Endodermal cell (in vitro differentiated cells): ENCODE data around the gene TAGAP. TPM values are rescaled to one million over a fixed set of nuclear protein-coding genes. Genes with fewer than 3 reads are reported as not detected.

Experiments
- DNase-seq: peaks from one replicate; pipeline ENCODE4 v3.0.0-alpha.2; 2017
- H3K27ac ChIP-seq: 2 replicates; pipeline ENCODE4 v1.5.1; 2013; ENCODE audit warnings: mild to moderate bottlenecking, low read depth, low read length, moderate library complexity
- H3K27me3 ChIP-seq: 2 replicates; pipeline ENCODE4 v1.6.1; 2013; ENCODE audit warnings: mild to moderate bottlenecking, low read length, moderate library complexity; ENCODE audit not compliant: insufficient read depth, control insufficient read depth, poor library complexity, severe bottlenecking
- H3K36me3 ChIP-seq: 2 replicates; pipeline ENCODE4 v1.7.0; 2013; ENCODE audit warnings: mild to moderate bottlenecking, low read length, moderate library complexity; ENCODE audit not compliant: control insufficient read depth, insufficient read depth
- H3K4me1 ChIP-seq: one replicate; pipeline ENCODE4 v1.7.0; 2013; ENCODE audit warnings: low read length; ENCODE audit not compliant: control insufficient read depth, insufficient read depth
- H3K4me3 ChIP-seq: 2 replicates; pipeline ENCODE4 v1.5.1; 2013; ENCODE audit warnings: mild to moderate bottlenecking, low read length, moderate library complexity
- H3K9ac ChIP-seq: 2 replicates; pipeline ENCODE4 v1.6.1; 2013; ENCODE audit warnings: mild to moderate bottlenecking, low read length, moderate library complexity; ENCODE audit not compliant: poor library complexity, severe bottlenecking; ENCODE audit errors: extremely low read depth
- H3K9me3 ChIP-seq: 2 replicates; pipeline ENCODE4 v1.6.1; 2013; ENCODE audit warnings: mild to moderate bottlenecking, low read length, moderate library complexity; ENCODE audit not compliant: control insufficient read depth
- H3K27ac Mint-ChIP-seq: 2 replicates; pipeline ENCODE4 v1.8.0; 2020; ENCODE audit warnings: mixed read lengths
- H3K27me3 Mint-ChIP-seq: 2 replicates; pipeline ENCODE4 v1.8.0; 2021; ENCODE audit warnings: mild to moderate bottlenecking, mixed read lengths; ENCODE audit not compliant: insufficient read depth
- H3K36me3 Mint-ChIP-seq: 2 replicates; pipeline ENCODE4 v1.8.0; 2020; ENCODE audit warnings: low read depth, mixed read lengths
- H3K4me1 Mint-ChIP-seq: 2 replicates; pipeline ENCODE4 v1.8.0; 2020; ENCODE audit warnings: mixed read lengths
- H3K4me3 Mint-ChIP-seq: 2 replicates; pipeline ENCODE4 v1.8.0; 2020; ENCODE audit warnings: mild to moderate bottlenecking, moderate library complexity, mixed read lengths
- H3K9me3 Mint-ChIP-seq: 2 replicates; pipeline ENCODE4 v1.8.0; 2020; ENCODE audit warnings: mild to moderate bottlenecking, mixed read lengths
- CTCF ChIP-seq: fragments of 200-600 bp; sonication (generic); conservative IDR thresholded peaks from 2 replicates; pipeline ENCODE4 v1.5.0; 2021; ENCODE audit warnings: antibody characterized with exemption, mild to moderate bottlenecking
- WGBS, 2 experiments: methylation state at CpG; one replicate each; pipeline versions ENCODE4 v1.1.5 to v1.1.7; 2013; ENCODE audit warnings: missing lambda C conversion rate in 2 of 2, mixed read lengths in 1 of 2; ENCODE audit not compliant: insufficient coverage in 1 of 2, insufficient read length in 1 of 2; 5-methylcytosine and 5-hydroxymethylcytosine counted together
- total RNA-seq, 2 donors: library from RNA; stranded (reverse); fragmentation: NEBNext Ultra II Directional in 1 of 2; extraction: Animal tissue kit (Norgen Biotek cat#: 25700) in 1 of 2; gene quantifications; 2 replicates in 1 of 2; 3 replicates in 1 of 2; pipeline ENCODE4 v1.2.1, GENCODE V29; 2021

The TAGAP gene
- total RNA-seq, 2 donors from 2014 or later: 0.24 TPM; not detected in 1

- Histone ChIP-seq H3K9me3 (peaks cover 4% of the 10 kb centered on the region), H3K9ac (no peak overlapping the region), H3K27me3 (no peaks in the 10 kb centered on the region), H3K4me1 (no peaks in the 10 kb centered on the region), H3K4me3 (no peak overlapping the region), H3K36me3 (no peaks in the 10 kb centered on the region), H3K27ac (no peak overlapping the region)
- Mint-ChIP-seq H3K36me3 (no peaks in the 10 kb centered on the region), H3K27ac (no peak overlapping the region), H3K9me3 (peaks cover 3% of the 10 kb centered on the region), H3K4me1 (peaks cover 27% of the 10 kb centered on the region), H3K27me3 (peaks cover 2% of the 10 kb centered on the region), H3K4me3 (no peak overlapping the region)
- DNase-seq: no peak
- TF ChIP-seq CTCF: no peak
- 78 to 100% methylated on average over 2 to 3 of the region's 3 CpGs for WGBS, 2 experiments
Observed at GRCh38 chr6:159052720-159053119, 7.9 kb upstream of the TAGAP start.

- H3K36me3 Mint-ChIP-seq: no peaks in the 10 kb centered on the region
- H3K27ac Mint-ChIP-seq: no peak overlapping the region
- Histone ChIP-seq H3K4me1 (no peaks in the 10 kb centered on the region), H3K27ac (no peak overlapping the region), H3K9me3 (peaks cover 4% of the 10 kb centered on the region), H3K27me3 (no peaks in the 10 kb centered on the region), H3K4me3 (no peak overlapping the region), H3K36me3 (no peaks in the 10 kb centered on the region), H3K9ac (no peak overlapping the region)
- no peak overlapping the region for H3K4me3 Mint-ChIP-seq
- H3K4me1 Mint-ChIP-seq: peaks cover 31% of the 10 kb centered on the region
- TF ChIP-seq CTCF: no peak
- peaks cover 3% of the 10 kb centered on the region for H3K9me3 Mint-ChIP-seq
- 84 to 86% methylated on average over 7 to 10 of the region's 10 CpGs for WGBS, 2 experiments
- H3K27me3 Mint-ChIP-seq: no peaks in the 10 kb centered on the region
- no peak for DNase-seq
Observed at GRCh38 chr6:159047891-159048685, 3.3 kb upstream of the TAGAP start.

GRCh38 chr6:159045801-159046200 lies 1.0 kb upstream of the TAGAP start:
- H3K4me1 Mint-ChIP-seq: peaks cover 43% of the 10 kb centered on the region
- 82 to 85% methylated on average over 4 to 7 of the region's 7 CpGs for WGBS, 2 experiments

More at GRCh38 chr6:159045801-159046200, 1.0 kb upstream of the TAGAP start:
- peak; percentile 52 for TF ChIP-seq CTCF
- no peak for DNase-seq
- no peaks in the 10 kb centered on the region for H3K27me3 ChIP-seq
- no peaks in the 10 kb centered on the region for H3K36me3 ChIP-seq
- H3K27ac Mint-ChIP-seq: no peak overlapping the region
- H3K9ac ChIP-seq: no peak overlapping the region
- peaks cover 4% of the 10 kb centered on the region for H3K9me3 ChIP-seq
- H3K4me3 Mint-ChIP-seq: no peak overlapping the region
- H3K27ac ChIP-seq: no peak overlapping the region
- no peaks in the 10 kb centered on the region for H3K4me1 ChIP-seq
- H3K4me3 ChIP-seq: no peak overlapping the region
- H3K27me3 Mint-ChIP-seq: no peaks in the 10 kb centered on the region
- H3K36me3 Mint-ChIP-seq: no peaks in the 10 kb centered on the region
- peaks cover 3% of the 10 kb centered on the region for H3K9me3 Mint-ChIP-seq
